Heart right ventricle (tissue), 16 donors: ENCODE measurements around the gene CTSD. TPM values are rescaled to one million over a fixed set of nuclear protein-coding genes. Genes with fewer than 3 reads are reported as not detected.

ENCODE experiments used
- ATAC-seq, 8 donors: fragments of 200-7000 bp; cut with Tn5 transposase; one replicate each; pipeline ENCODE4 v1.9.1; 2020; ENCODE audit warnings: mild to moderate bottlenecking in 8 of 8, moderate library complexity in 8 of 8, moderate number of reproducible peaks in 1 of 8
- DNase-seq, 2 donors: peaks; one replicate each; pipeline ENCODE4 v3.0.0-alpha.2; 2020
- H3K27ac ChIP-seq, 10 donors: fragments of 200-600 bp; sonication (generic) in 2 of 10; one replicate each; pipeline versions ENCODE4 v1.5.0 to v1.8.0; 2020 to 2022; ENCODE audit warnings: mild to moderate bottlenecking in 3 of 10
- H3K27me3 ChIP-seq, 7 donors: fragments of 200-600 bp; one replicate each; pipeline ENCODE4 v1.8.0; 2021 to 2022; ENCODE audit warnings: mild to moderate bottlenecking in 2 of 7
- H3K36me3 ChIP-seq, 9 donors: fragments of 200-600 bp; sonication (generic) in 1 of 9; one replicate each; pipeline versions ENCODE4 v1.5.0 to v1.8.0; 2020 to 2022; ENCODE audit warnings: mild to moderate bottlenecking in 2 of 9
- H3K4me1 ChIP-seq, 9 donors: fragments of 200-600 bp; sonication (generic) in 1 of 9; one replicate each; pipeline versions ENCODE4 v1.5.0 to v1.8.0; 2020 to 2022; ENCODE audit warnings: mild to moderate bottlenecking in 4 of 9
- H3K4me3 ChIP-seq, 10 donors: fragments of 200-600 bp; sonication (generic) in 2 of 10; one replicate each; pipeline versions ENCODE4 v1.5.0 to v1.8.0; 2020 to 2022; ENCODE audit warnings: mild to moderate bottlenecking in 7 of 10, moderate library complexity in 2 of 10
- H3K9me3 ChIP-seq, 11 donors: fragments of 200-600 bp in 10 of 11; sonication (generic) in 2 of 11; one replicate each; pipeline versions ENCODE4 v1.5.0 to v1.8.0; 2013 to 2022; ENCODE audit warnings: mild to moderate bottlenecking in 2 of 11, control low read depth in 1 of 11, moderate library complexity in 1 of 11
- WGBS, 2 donors: extraction: QIAGEN DNeasy Blood & Tissue Kit; methylation state at CpG; one replicate each; pipeline ENCODE4 v1.1.7; 2013; ENCODE audit warnings: inconsistent platforms in 1 of 2; 5-methylcytosine and 5-hydroxymethylcytosine counted together
- intact Hi-C, 10 donors: fragments of 100-400 bp; cut with DNase I; formaldehyde crosslinking; loops; one replicate each; pipeline versions ENCODE4 v1.11.1 to v1.14.2; 2022
- polyA plus RNA-seq, 2 donors: library from polyadenylated mRNA; stranded (reverse); fragments of 200-250 nt; gene quantifications; one replicate each; pipeline ENCODE4 v1.2.3, GENCODE V29; 2013
- total RNA-seq, 10 donors: library from RNA; stranded (reverse); fragmentation: NEBNext Ultra II Directional in 3 of 10; extraction: Animal tissue kit (Norgen Biotek cat#: 25700) in 3 of 10; gene quantifications; one replicate each; pipeline versions ENCODE4 v1.2.1 to v1.2.4, GENCODE V29; 2021 to 2023
- TF ChIP-seq, protein P1 (sequence below), 9 donors: fragments of 200-600 bp; sonication (generic) in 2 of 9; IDR thresholded peaks; one replicate each; pipeline versions ENCODE4 v1.5.0 to v1.8.0; 2021 to 2022; ENCODE audit warnings: antibody characterized with exemption in 9 of 9, mild to moderate bottlenecking in 5 of 9, moderate library complexity in 1 of 9
- donor health status: Arrhythmogenic right ventricular cardiomyopathy.
- donor health status: ischemic (EF 13 %, LVEDD 7.1; RV severe dilation, severe dysfunction).
- donor health status: healthy with polysubstance abuse.
- donor health status: DM: no; HTN: yes; CAD: no.
- donor health status: DM: no; HTN: no; CAD: no.
- donor health status: ischemic (EF 25% LVEDD 6.9; RV normal size, moderate dysfunction).
- donor health status: ischemic (EF 25% LVEDD 5.7; RV mildly dilated, moderate dysfunction).
- donor health status: healthy.
- donor health status: DM: yes; HTN: yes; CAD: no.
- donor health status: Ischemic cardiomyopathy.
- donor health status: ischemic (EF 35%, LVEDD 5.7; RV mildly dilated, moderate dysfunction).
- donor health status: nonischemic (EF 11% LVEDD 7.7; RV severe dilation, severe dysfunction).
- donor health status: DM: yes; HTN: yes; CAD: no.
- donor health status: PGD.
- donor health status: ischemic (EF 29% LVEDD 5.4; RV normal size, mild dysfunction).
- donor health status: nonischemic (EF 23%, LVEDD 6.1; RV moderate dilation, normal function).

Gene CTSD
- total and polyA plus RNA-seq, 12 donors = 431 to 1,070 (median 786) TPM

DNA sequence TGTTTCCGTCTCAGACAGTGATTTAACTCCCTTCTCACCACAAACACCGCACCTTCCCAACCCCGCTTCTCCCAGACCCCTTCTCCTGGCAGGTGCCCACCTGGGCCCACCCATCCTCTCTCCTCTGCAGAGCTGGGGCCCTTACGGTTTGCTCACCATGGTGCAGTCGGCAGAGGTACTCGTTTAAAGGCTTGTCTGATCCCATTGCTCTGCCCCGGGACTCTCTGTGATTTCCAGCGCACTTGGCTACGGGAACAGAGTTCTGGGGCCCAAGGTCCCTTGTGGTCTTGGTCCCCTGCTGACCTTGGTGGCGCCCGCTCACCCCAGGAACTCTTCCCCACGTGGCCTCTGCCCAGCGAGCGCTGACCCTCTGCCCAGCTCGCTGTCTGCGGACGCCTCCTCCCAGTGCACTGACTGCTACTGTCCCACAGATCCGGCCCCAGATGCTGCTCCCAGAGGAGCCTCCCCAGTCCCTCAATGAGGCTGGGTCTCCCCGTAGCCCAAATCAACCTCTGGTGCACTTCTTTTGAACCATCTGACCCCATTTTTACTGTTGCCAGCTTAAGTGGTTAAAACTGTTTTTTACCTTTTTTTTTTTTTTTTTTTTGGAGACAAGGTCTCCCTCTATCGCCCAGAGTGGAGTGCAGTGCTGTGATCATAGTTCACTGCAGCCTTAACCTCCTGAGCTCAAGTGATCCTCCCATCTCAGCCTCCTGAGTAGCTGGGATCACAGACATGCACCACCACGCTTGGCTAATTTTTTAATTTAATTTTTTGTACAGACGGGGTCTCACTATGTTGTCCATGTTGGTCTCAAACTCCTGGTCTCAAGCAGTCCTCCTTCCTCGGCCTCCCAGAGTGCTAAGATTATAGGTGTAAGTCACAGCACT is 21.3 kb upstream of the CTSD start:
- Histone ChIP-seq H3K27ac (no peak overlapping the region), H3K4me3 (no peak overlapping the region), H3K4me1 (peaks cover 0 to 48% (median 0%) of the 10 kb centered on the region in 9 donors), H3K9me3 (peaks cover 0 to 8% (median 0%) of the 10 kb centered on the region in 11 donors), H3K27me3 (peaks cover 0 to 11% (median 0%) of the 10 kb centered on the region in 7 donors), H3K36me3 (no peaks in the 10 kb centered on the region)
- no peak for ATAC-seq
- DNase-seq = no peak
- WGBS, 2 donors = 83 to 84% methylated on average over 23 of the region's 23 CpGs
- intact Hi-C loops = no loop called here
- TF ChIP-seq, protein P1, sequence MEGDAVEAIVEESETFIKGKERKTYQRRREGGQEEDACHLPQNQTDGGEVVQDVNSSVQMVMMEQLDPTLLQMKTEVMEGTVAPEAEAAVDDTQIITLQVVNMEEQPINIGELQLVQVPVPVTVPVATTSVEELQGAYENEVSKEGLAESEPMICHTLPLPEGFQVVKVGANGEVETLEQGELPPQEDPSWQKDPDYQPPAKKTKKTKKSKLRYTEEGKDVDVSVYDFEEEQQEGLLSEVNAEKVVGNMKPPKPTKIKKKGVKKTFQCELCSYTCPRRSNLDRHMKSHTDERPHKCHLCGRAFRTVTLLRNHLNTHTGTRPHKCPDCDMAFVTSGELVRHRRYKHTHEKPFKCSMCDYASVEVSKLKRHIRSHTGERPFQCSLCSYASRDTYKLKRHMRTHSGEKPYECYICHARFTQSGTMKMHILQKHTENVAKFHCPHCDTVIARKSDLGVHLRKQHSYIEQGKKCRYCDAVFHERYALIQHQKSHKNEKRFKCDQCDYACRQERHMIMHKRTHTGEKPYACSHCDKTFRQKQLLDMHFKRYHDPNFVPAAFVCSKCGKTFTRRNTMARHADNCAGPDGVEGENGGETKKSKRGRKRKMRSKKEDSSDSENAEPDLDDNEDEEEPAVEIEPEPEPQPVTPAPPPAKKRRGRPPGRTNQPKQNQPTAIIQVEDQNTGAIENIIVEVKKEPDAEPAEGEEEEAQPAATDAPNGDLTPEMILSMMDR (IDR thresholded peaks at IDR 0.05) = no peak

DNA sequence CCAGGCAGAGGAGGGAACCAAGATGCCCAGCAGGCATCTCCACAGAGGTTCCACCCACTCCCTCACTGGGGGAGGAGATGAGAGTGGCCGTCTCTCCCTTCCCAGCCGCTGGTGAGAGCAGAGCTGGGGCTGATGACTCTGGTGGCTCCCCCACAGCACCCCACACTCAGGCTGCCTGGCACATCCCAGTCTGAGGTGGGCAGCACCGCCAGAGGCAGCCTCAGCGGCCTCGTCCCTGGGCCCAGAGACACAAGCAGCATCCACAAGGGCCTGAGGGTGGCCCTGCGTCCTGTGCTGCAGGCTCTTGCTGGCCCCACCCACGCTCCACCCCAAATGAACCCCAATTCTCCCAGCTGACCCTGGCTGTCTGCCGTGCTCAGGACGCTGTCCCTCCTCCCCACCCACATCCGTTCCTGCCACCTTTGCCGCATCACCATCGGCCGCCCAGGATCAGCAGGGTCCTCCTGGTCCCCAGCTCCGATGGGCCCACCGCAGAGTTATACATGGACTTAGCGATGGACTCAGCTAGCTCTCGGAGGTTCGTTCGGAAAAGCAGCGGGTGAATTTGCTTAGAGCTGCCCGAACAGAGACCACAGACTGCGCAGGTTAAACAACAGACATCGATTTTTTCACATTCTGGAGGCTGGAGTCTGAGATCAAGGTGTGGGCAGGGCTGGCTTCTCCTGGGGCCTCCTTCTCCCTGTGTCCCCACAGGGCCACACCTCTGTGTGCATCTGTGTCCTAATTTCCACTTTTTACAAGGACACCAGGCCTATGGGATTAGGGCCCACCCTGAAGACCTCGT is 20.2 kb upstream of the CTSD start:
- Histone ChIP-seq H3K27ac (peak overlapping the region in 1 of 10 donors; percentile 81), H3K9me3 (peaks cover 0 to 8% (median 0%) of the 10 kb centered on the region in 11 donors), H3K27me3 (peaks cover 0 to 21% (median 0%) of the 10 kb centered on the region in 7 donors), H3K36me3 (no peaks in the 10 kb centered on the region), H3K4me3 (no peak overlapping the region), H3K4me1 (peaks cover 0 to 51% (median 0%) of the 10 kb centered on the region in 9 donors)
- no peak for DNase-seq
- no peak for ATAC-seq
- WGBS, 2 donors = 82 to 86% methylated on average over 24 of the region's 24 CpGs
- TF ChIP-seq, protein P1 (IDR thresholded peaks at IDR 0.05) = no peak
- intact Hi-C loops = no loop called here

DNA sequence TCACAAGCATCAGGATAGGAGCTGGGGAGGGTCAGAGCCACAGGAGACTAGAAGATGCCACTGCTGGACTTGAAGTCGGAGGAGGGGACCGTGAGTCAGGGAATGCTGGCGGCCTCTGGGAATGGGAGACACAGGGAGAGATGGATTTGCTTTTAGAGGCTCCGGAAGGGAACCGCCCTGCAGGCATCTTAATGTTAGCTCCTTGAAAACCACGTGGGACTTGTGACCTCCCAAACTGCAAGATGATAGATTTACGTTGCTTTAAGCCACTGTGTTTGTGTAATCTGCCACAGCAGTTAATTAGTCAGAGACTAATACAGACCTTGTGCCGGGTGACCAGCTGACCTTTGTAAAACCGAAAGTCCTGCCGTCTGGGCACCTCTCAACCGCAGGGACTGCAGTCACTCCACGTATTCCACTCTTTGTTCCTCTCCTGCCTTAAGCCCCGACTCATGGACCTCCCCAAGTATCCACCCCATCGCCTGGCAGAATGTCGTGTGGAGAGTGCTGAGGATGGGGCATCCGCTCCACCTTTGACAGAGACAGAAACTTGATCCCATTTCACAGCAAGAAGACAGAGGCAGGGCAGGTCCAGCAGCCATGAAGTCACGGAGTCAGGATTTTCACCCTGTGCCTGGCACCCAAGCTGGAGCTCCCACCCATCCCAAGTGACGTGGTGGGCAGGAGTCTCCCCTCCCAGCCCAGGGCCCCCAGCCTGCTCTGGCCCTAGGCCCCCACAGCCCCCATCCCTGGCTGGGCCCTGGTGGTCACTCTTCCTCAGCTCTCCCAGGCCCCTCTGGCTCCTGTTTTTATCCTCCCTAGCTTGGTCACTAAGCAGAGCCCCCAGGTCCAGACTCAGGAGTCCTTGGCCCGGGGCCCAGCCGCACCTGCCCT is 19.4 kb upstream of the CTSD start:
- Histone ChIP-seq H3K4me3 (no peak overlapping the region), H3K4me1 (peaks cover 0 to 58% (median 0%) of the 10 kb centered on the region in 9 donors), H3K27me3 (peaks cover 0 to 25% (median 5%) of the 10 kb centered on the region in 7 donors), H3K36me3 (no peaks in the 10 kb centered on the region), H3K27ac (peak overlapping the region in 1 of 10 donors; percentile 81), H3K9me3 (peaks cover 0 to 4% (median 0%) of the 10 kb centered on the region in 11 donors)
- no peak for DNase-seq
- intact Hi-C loops = no loop called here
- WGBS, 2 donors = 78 to 79% methylated on average over 20 of the region's 20 CpGs
- TF ChIP-seq, protein P1 (IDR thresholded peaks at IDR 0.05) = no peak
- no peak for ATAC-seq
